HepG2 (cell line): ENCODE results near the gene PHIP. TPM values are rescaled to one million over a fixed set of nuclear protein-coding genes. Genes with fewer than 3 reads are reported as not detected.

Experiments
- ATAC-seq: fragments of 200-7000 bp; cut with Tn5 transposase; 3 replicates; pipeline ENCODE4 v1.9.1; 2020; ENCODE audit warnings: mild to moderate bottlenecking, moderate library complexity
- BruUV-seq: library from RNA; stranded (reverse); fragments of 400-500 nt; replicated peaks from 2 replicates; lab custom pipeline; 2021; lab: Mats Ljungman, UMichigan
- CTCF ChIA-PET: fragments of 300-600 bp; formaldehyde crosslinking; extraction: SDS; loops from one replicate; lab custom pipeline; 2021; ENCODE audit warnings: low total read pairs, inconsistent platforms, low intra/inter-chr PET ratio; lab: Yijun Ruan, JAX
- POLR2A ChIA-PET: fragments of 350-600 bp; sonication (Branson Sonifier 250); formaldehyde crosslinking; loops from one replicate; lab custom pipeline; 2020; ENCODE audit warnings: antibody characterized with exemption, inconsistent platforms; lab: Yijun Ruan, JAX
- DNase-seq: peaks from one replicate; pipeline ENCODE4 v3.0.0-alpha.2; 2015; ENCODE audit warnings: low spot score
- FAIRE-seq: peaks from 3 replicates; lab custom pipeline; 2011; peaks lifted over from hg19 to GRCh38; lab: Jason Lieb, UNC
- H2AFZ ChIP-seq: one replicate; pipeline ENCODE4 v1.6.1; 2011; ENCODE audit warnings: low read length, inconsistent platforms
- H3K27ac ChIP-seq: fragments of 300-600 bp; 3 replicates; pipeline ENCODE4 v1.8.0; 2011; ENCODE audit warnings: mixed run types, mild to moderate bottlenecking, mixed read lengths, low read length, inconsistent platforms; ENCODE audit not compliant: insufficient read depth; ENCODE audit errors: extremely low read length
- H3K27me3 ChIP-seq, 2 experiments: fragments of 200-600 bp in 1 of 2; 2 replicates in 1 of 2; 3 replicates in 1 of 2; pipeline versions ENCODE4 v1.6.0 to v1.8.0; 2011; ENCODE audit warnings: low read length in 2 of 2, mild to moderate bottlenecking in 2 of 2, moderate library complexity in 2 of 2, inconsistent platforms in 1 of 2; ENCODE audit not compliant: insufficient read depth in 2 of 2, control insufficient read depth in 1 of 2
- H3K36me3 ChIP-seq, 2 experiments: fragments of 200-600 bp in 1 of 2; replicated peaks in 1 of 2; 2 replicates in 1 of 2; 3 replicates in 1 of 2; pipeline versions ENCODE4 v1.5.1 to v1.8.0; 2011; ENCODE audit warnings: low read length in 2 of 2, inconsistent platforms in 1 of 2; ENCODE audit not compliant: insufficient read depth in 2 of 2, control insufficient read depth in 1 of 2
- H3K4me1 ChIP-seq: 2 replicates; pipeline ENCODE4 v1.5.1; 2012; ENCODE audit warnings: low read length, inconsistent platforms; ENCODE audit not compliant: insufficient read depth
- H3K4me2 ChIP-seq: 2 replicates; pipeline ENCODE4 v1.6.0; 2011; ENCODE audit warnings: low read depth, low read length, inconsistent platforms
- H3K4me3 ChIP-seq, 3 experiments: fragments of 200-600 bp in 1 of 3; sonication (generic), shearing (Covaris generic) in 1 of 3; replicated peaks in 1 of 3; 2 replicates each; pipeline ENCODE4 v1.5.1; 2011 to 2016; ENCODE audit warnings: low read length in 3 of 3, inconsistent platforms in 2 of 3, low read depth in 2 of 3, mild to moderate bottlenecking in 2 of 3, control low read depth in 1 of 3, mixed read lengths in 1 of 3; ENCODE audit not compliant: insufficient read depth in 1 of 3
- H3K79me2 ChIP-seq: one replicate; pipeline ENCODE4 v1.6.1; 2011; ENCODE audit warnings: low read length, inconsistent platforms; ENCODE audit not compliant: insufficient read depth
- H3K9ac ChIP-seq: 2 replicates; pipeline ENCODE4 v1.6.0; 2011; ENCODE audit warnings: mild to moderate bottlenecking, low read depth, low read length, inconsistent platforms; ENCODE audit not compliant: insufficient read depth
- H3K9me3 ChIP-seq: 2 replicates; pipeline ENCODE4 v1.5.1; 2012; ENCODE audit warnings: mild to moderate bottlenecking, low read length
- H4K20me1 ChIP-seq: 2 replicates; pipeline ENCODE4 v1.6.0; 2011; ENCODE audit warnings: inconsistent platforms, mild to moderate bottlenecking, low read length, moderate library complexity; ENCODE audit not compliant: insufficient read depth
- ZBED4 ChIP-seq: sonication (generic); formaldehyde crosslinking; IDR thresholded peaks from 2 replicates; pipeline ENCODE4 v1.4.0; 2020; ENCODE audit warnings: missing genetic modification reagents, borderline replicate concordance
- ZNF20 ChIP-seq: sonication (generic); formaldehyde crosslinking; IDR thresholded peaks from 2 replicates; pipeline ENCODE4 v1.4.0; 2020; ENCODE audit warnings: mild to moderate bottlenecking, moderate library complexity, missing genetic modification reagents
- WGBS: methylation state at CpG from one replicate; pipeline ENCODE4 v1.1.6; 2017; ENCODE audit warnings: low lambda C conversion rate; 5-methylcytosine and 5-hydroxymethylcytosine counted together
- in situ Hi-C: cut with HindIII; loops from 2 replicates; pipeline ENCODE4 v1.10.0; 2017; ENCODE audit warnings: low pct_unique_long_range_greater_than_20kb; ENCODE audit not compliant: extremely low pct_ligation_motif_present
- intact Hi-C: fragments of 100-400 bp; cut with micrococcal nuclease; formaldehyde crosslinking; loops from one replicate; pipeline ENCODE4 v1.10.0; 2022; ENCODE audit not compliant: unreplicated experiment
- polyA plus RNA-seq, 8 experiments: library from polyadenylated mRNA; depleted of rRNA in 3 of 8; stranded (reverse) in 7 of 8; unstranded in 1 of 8; fragments of >200 nt; fragmentation: Illumina TruSeq in 4 of 8; extraction: Trizol in 4 of 8; gene quantifications; 2 replicates each; pipeline versions ENCODE4 v1.2.1 to v1.2.3, GENCODE V29; 2011 to 2016; ENCODE audit warnings: low read depth in 4 of 8, missing spikeins in 1 of 8, mixed read lengths in 1 of 8; ENCODE audit not compliant: insufficient read depth in 1 of 8
- total RNA-seq, 5 experiments: library from RNA; depleted of rRNA; stranded (reverse); fragments of >200 nt; fragmentation: Illumina TruSeq; extraction: Trizol; gene quantifications; 2 replicates each; pipeline ENCODE4 v1.2.3, GENCODE V29; 2016; ENCODE audit warnings: low read depth in 1 of 5

Gene PHIP
- total and polyA plus RNA-seq, 2 of the 13 experiments (the other 11 are each of a cell fraction or from before 2014, with no cell fraction given): 6.5 to 23.5 TPM

GRCh38 chr6:79077715-79078074, 359 bp downstream of the PHIP start:
- H3K9me3 ChIP-seq: no peaks in the 10 kb centered on the region
- peaks cover 32% of the 10 kb centered on the region for H3K4me1 ChIP-seq
- DNase-seq: no peak
- in situ Hi-C loops (no loop called here), intact Hi-C loops (loop anchor here (2.0 to 10.0 kb wide), 6 partner anchors 45 to 925 kb away; partner anchors contain the start of genes HMGN3, IRAK1BP1, LCA5 and TTK)
- ChIA-PET POLR2A (interaction anchor here (0.8 to 1.0 kb wide), 2 partner anchors 146 to 459 kb away, joined by 3 to 6 read pairs; partner anchors contain the start of gene LCA5), CTCF (no interaction called here)
- FAIRE-seq: no peak
- H3K4me3 ChIP-seq: peak overlapping the region; percentile 62 to 91 (median 91); a peak in 5 of 6 replicates
- H3K79me2 ChIP-seq: peaks cover 44% of the 10 kb centered on the region
- TF ChIP-seq ZNF20 (CRISPR knock-in tag) (0 out of 2 replicates have a peak, but pooled peaks have one; percentile 3), ZBED4 (CRISPR knock-in tag) (no peak)
- peak; percentile 60 for ATAC-seq
- H3K9ac ChIP-seq: peak overlapping the region; percentile 89
- no CpG with 5 or more reads among the region's 49 CpGs for WGBS
- no peaks in the 10 kb centered on the region; a peak in 1 of 5 replicates for H3K27me3 ChIP-seq
- peak overlapping the region; percentile 94 for H3K27ac ChIP-seq
- peaks cover 17% of the 10 kb centered on the region for H4K20me1 ChIP-seq
- peak overlapping the region; percentile 24; the same call in 1 of the 2 replicates for H3K4me2 ChIP-seq
- H2AFZ ChIP-seq: no peak overlapping the region
- no TSS peak for BruUV-seq
- peaks cover 0 to 2% of the 10 kb centered on the region in 2 experiments; a peak in 1 of 5 replicates for H3K36me3 ChIP-seq
